Erythroblast (primary cell): Measurements from ENCODE around the gene REP15.

Source experiments
- GATA1 ChIP-seq: IDR thresholded peaks from 2 replicates; pipeline ENCODE4 v1.6.1; 2011; ENCODE audit warnings: low read depth, mild to moderate bottlenecking, control low read depth, low read length, moderate library complexity
- POLR2A ChIP-seq: IDR thresholded peaks from 2 replicates; pipeline ENCODE4 v1.6.1; 2011; ENCODE audit warnings: mild to moderate bottlenecking, low read length

DNA sequence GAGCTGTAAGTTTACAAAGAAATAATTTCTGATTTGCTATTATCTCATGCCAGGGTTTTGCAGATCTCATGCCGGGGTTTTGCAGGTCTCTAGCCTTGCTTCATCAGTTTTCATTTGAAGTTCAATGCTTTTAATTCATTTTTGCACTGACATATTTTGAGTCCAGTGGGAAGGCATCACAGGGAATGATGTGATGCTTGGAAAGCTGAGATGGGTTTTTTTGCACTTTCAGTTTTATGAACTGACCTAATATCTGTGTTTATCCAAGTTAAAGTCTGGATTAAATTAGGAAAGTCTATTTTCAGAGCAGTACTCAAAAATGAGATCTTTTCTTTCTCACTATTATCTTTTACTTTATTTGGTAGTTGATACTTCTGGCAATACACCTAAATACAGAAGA lies 23.6 kb upstream of the REP15 start:
- TF ChIP-seq POLR2A, result no peak
- no peak for TF ChIP-seq GATA1
